AML-193 (cell line): ENCODE measurements around the gene POLR2H.
A peak's percentile ranks its signal among the peaks of the same experiment; 100 is the strongest.
"Not testable (repeated sequence)": the region's sequence is repeated elsewhere in the genome, so short reads cannot be mapped to it uniquely, and the experiment has no call there.

Source experiments
- DNase-seq, 2 experiments: peaks; one replicate each; lab custom pipeline; 2025; lab: John Stamatoyannopoulos, UW

POLR2H gene

GRCh38 chr3:184335661-184336546 lies 25.6 kb upstream of the POLR2H start:
- DNase-seq = no peak

DNA sequence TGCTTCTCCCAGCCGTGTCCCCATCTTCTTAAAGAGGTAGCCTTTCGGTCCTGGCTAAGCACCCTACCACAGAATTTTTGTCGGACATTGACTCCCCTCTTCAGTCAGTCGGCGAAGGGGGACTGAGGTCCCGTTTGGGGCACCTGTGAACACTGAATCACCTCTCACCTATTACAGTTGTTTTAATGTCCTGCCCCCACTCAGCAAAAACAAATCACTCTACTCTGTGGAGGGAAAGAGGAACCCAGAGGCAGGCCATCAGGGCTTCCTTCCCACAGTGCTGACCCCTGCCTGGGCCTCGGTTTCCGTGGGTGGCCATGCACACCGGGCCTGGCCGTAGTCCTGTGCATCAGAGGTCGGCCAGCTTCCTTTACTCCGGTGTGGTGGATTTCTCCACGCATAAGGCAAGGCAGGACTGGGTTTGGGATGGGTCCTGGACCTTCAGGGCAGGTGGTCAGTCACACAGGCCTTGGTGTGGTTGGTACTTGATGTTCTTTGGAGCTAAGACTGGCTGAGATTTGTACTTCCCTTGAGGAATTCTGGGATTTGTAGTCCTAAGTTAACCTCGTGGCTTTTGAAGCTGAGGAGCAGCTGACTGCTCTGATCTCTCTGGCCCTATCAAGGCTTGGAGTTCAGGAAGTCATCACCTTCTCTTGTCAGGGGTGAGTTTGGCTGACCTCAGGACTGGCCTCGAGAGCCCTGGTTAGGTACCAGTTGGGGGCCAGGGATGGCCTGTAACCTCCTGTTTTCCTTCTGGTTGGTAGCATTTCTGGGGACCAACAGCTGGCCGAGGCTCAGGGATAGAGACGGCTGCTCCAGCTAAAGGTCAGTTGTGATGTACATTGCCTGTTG lies 24.7 kb upstream of the POLR2H start:
- no peak for DNase-seq

GRCh38 chr3:184337399-184337714 lies 24.2 kb upstream of the POLR2H start, which contains the start of gene FAM131A:
TSS of gene FAM131A (plus strand) at chr3:184337600. CDS start at chr3:184337631, 31 bp downstream.
- DNase-seq = no peak

GRCh38 chr3:184337981-184338380 lies 23.5 kb upstream of the POLR2H start:
- no peak for DNase-seq

- no peak for DNase-seq
Measured at GRCh38 chr3:184338511-184338945, 23.0 kb upstream of the POLR2H start.

DNA sequence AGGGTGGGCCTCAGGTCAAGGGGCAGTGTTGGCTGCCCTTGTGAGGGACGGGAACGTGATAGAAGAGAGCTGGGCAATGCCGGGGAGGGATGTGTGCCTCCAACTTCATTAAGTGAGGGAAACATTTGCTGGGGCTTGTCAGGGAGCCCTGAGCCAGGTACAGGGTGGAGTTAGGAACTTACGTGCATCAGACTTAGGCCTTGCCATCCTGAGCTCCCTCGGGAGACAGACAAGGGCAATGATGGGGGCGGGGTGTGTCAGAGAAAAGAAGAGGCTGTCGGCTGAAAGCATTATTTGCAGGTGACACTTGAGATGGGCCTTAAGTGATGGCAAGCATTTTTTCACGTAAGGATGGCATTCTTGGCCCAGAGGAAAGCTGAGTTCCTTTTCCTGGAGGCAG lies 22.5 kb upstream of the POLR2H start:
- DNase-seq = no peak

- not testable (repeated sequence) for DNase-seq
Measured at GRCh38 chr3:184339451-184340135, 21.9 kb upstream of the POLR2H start.

DNA sequence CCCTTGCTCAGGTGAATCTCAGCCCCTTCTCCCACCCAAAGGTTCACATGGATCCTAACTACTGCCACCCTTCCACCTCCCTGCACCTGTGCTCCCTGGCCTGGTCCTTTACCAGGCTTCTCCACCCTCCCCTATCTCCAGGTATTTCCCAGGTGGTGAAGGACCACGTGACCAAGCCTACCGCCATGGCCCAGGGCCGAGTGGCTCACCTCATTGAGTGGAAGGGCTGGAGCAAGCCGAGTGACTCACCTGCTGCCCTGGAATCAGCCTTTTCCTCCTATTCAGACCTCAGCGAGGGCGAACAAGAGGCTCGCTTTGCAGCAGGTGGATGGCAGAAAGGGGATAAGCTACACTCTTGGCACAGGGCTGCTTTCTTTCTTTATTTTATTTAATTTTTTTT lies 19.6 kb upstream of the POLR2H start:
- DNase-seq = no peak

GRCh38 chr3:184343200-184343876 lies 18.2 kb upstream of the POLR2H start:
- DNase-seq = no peak

- no peak for DNase-seq
Measured at GRCh38 chr3:184344579-184345316, 16.8 kb upstream of the POLR2H start.

DNA sequence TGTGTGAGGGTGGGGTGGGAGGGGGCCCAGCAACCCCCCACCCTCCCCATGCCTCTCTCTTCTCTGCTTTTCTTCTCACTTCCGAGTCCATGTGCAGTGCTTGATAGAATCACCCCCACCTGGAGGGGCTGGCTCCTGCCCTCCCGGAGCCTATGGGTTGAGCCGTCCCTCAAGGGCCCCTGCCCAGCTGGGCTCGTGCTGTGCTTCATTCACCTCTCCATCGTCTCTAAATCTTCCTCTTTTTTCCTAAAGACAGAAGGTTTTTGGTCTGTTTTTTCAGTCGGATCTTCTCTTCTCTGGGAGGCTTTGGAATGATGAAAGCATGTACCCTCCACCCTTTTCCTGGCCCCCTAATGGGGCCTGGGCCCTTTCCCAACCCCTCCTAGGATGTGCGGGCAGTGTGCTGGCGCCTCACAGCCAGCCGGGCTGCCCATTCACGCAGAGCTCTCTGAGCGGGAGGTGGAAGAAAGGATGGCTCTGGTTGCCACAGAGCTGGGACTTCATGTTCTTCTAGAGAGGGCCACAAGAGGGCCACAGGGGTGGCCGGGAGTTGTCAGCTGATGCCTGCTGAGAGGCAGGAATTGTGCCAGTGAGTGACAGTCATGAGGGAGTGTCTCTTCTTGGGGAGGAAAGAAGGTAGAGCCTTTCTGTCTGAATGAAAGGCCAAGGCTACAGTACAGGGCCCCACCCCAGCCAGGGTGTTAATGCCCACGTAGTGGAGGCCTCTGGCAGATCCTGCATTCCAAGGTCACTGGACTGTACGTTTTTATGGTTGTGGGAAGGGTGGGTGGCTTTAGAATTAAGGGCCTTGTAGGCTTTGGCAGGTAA lies 16.0 kb upstream of the POLR2H start:
- peak; percentile 65 to 87 for DNase-seq

DNA sequence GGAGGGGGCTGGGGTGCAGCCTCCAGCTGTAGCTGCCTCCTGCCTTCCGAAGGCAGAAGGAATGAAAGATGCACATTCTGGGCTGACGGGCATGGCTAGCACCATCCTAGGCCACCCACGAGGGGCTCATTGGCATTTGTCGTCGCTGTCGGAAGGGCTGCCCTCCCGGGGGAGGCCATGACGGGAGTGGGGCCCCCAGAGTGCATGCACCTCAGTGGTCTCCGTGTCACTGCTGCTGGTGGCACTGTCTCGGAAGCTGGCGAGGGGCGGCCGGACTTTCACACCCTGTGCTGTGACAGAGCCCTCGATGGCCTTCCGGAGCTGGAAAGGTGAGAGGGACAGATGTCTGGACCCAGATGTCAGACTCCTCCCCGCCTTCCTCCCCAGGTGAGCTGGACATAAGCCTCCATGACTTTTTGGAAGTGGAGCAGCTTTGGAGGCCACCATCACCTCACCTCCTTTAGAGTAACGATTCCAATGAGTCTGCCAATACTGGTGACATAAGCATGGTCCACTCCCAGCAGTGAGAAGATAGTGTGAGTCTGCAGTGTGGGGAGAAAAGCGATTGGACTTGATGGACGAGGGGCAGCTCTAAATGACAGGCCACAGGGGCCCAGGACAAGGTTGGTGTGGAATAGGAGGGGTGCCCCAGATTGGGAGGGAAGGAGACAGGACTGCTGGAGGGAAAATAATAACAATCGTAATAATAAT lies 14.9 kb upstream of the POLR2H start:
- DNase-seq = no peak

GRCh38 chr3:184347321-184348056 lies 14.0 kb upstream of the POLR2H start:
- DNase-seq = no peak

GRCh38 chr3:184348057-184348382 lies 13.5 kb upstream of the POLR2H start:
- no peak for DNase-seq

GRCh38 chr3:184349563-184350470 lies 11.7 kb upstream of the POLR2H start:
- DNase-seq = no peak

DNA sequence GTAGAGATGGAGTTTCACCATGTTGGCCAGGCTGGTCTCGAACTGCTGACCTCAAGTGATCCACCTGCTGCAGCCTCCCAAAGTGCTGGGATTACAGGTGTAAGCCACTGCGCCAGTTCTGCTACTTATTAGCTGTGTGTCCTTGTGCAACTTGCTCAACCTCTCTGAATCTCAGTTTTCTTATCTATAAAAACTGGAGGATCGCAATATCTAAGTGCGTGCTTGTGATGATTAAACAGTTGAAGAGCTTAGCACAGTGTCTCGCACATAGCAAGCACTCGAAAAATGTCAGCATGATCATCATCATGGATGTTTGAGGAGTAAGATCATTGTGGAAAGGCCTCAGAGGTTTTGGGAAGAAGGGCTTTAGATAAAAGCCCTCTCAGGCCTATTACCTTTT lies 10.9 kb upstream of the POLR2H start:
- no peak for DNase-seq

DNA sequence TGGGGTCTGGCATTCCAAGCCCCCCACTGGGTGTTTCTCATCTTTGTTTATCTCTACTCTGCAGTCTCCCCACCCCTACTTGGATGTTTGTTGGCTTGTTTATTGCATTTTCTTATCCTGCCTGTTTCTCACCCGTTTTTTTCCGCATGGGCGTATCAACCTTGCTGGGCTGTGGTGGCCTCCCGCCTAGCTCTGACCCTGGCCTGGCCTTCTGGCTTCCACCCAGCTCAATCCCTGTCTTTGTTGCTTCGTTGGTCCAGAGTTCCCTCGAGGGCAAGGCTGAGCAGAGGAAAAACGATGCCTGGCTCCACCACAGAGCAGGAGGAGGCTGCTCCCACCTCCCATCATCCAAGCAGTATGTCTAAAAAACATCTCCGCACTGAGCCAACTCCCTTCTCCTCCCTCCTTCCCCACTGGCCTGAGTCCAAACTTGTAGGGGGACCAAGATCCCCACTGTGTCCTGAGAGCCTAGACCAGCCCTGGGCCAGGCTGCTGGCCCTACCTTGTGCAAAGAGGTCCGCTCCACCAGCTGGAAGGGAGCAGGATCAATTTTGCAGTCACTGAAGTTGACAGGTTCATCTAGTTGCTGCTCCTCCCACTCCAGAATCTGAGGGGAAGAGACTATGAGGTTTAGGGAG lies 9.9 kb upstream of the POLR2H start:
- no peak for DNase-seq
